Stimulated activated naive CD8-positive, alpha-beta T cell treated with anti-CD3 and anti-CD28 coated beads, Interleukin-15, amount 100 ng/mL, for 72 hours (primary cell): ENCODE results near the gene SH3RF3.

Experiments used
- ATAC-seq: fragments of 150-1000 bp; cut with Tn5 transposase; 2 replicates; pipeline ENCODE4 v1.10.0; 2021; ENCODE audit warnings: mild to moderate bottlenecking, moderate library complexity
- DNase-seq, 2 donors: peaks; one replicate each; pipeline ENCODE4 v3.0.0; 2021 to 2022
- H3K27ac Mint-ChIP-seq, 2 donors: one replicate each; pipeline ENCODE4 v1.8.0; 2022; ENCODE audit warnings: mild to moderate bottlenecking in 2 of 2, mixed read lengths in 2 of 2, moderate library complexity in 2 of 2
- H3K27me3 Mint-ChIP-seq: one replicate; pipeline ENCODE4 v1.8.0; 2022; ENCODE audit warnings: mixed read lengths
- H3K4me1 Mint-ChIP-seq: one replicate; pipeline ENCODE4 v1.8.0; 2022; ENCODE audit warnings: mild to moderate bottlenecking, mixed read lengths
- H3K4me3 Mint-ChIP-seq, 2 donors: one replicate each; pipeline ENCODE4 v1.8.0; 2022; ENCODE audit warnings: mild to moderate bottlenecking in 2 of 2, mixed read lengths in 2 of 2, moderate library complexity in 1 of 2
- H3K9me3 Mint-ChIP-seq, 2 donors: one replicate each; pipeline ENCODE4 v1.8.0; 2022; ENCODE audit warnings: mixed read lengths in 2 of 2

Gene SH3RF3

GRCh38 chr2:109231428-109231827 lies 102.4 kb downstream of the SH3RF3 start:
- Mint-ChIP-seq H3K27ac (no peak overlapping the region), H3K27me3 (no peaks in the 10 kb centered on the region), H3K4me3 (no peak overlapping the region), H3K9me3 (no peaks in the 10 kb centered on the region), H3K4me1 (peaks cover 23% of the 10 kb centered on the region)
- no peak for DNase-seq
- ATAC-seq = no peak

GRCh38 chr2:109231996-109232705 lies 103.1 kb downstream of the SH3RF3 start:
- ATAC-seq (no peak), DNase-seq (no peak)
- H3K27ac Mint-ChIP-seq = no peak overlapping the region
- H3K4me3 Mint-ChIP-seq = no peak overlapping the region
- peaks cover 28% of the 10 kb centered on the region for H3K4me1 Mint-ChIP-seq
- H3K9me3 Mint-ChIP-seq = peaks cover 0 to 5% of the 10 kb centered on the region in 2 donors
- H3K27me3 Mint-ChIP-seq = no peaks in the 10 kb centered on the region

- H3K4me3 Mint-ChIP-seq = no peak overlapping the region
- ATAC-seq (no peak), DNase-seq (no peak)
- H3K27ac Mint-ChIP-seq = no peak overlapping the region
- peaks cover 0 to 6% of the 10 kb centered on the region in 2 donors for H3K9me3 Mint-ChIP-seq
- peaks cover 28% of the 10 kb centered on the region for H3K4me1 Mint-ChIP-seq
- H3K27me3 Mint-ChIP-seq = no peaks in the 10 kb centered on the region
Observed at GRCh38 chr2:109232909-109233308, 103.9 kb downstream of the SH3RF3 start.

- Mint-ChIP-seq H3K4me1 (peaks cover 34% of the 10 kb centered on the region), H3K27ac (no peak overlapping the region), H3K4me3 (no peak overlapping the region), H3K27me3 (no peaks in the 10 kb centered on the region), H3K9me3 (peaks cover 0 to 6% of the 10 kb centered on the region in 2 donors)
- no peak for ATAC-seq
- no peak for DNase-seq
Observed at GRCh38 chr2:109233643-109234042, 104.6 kb downstream of the SH3RF3 start.

- peaks cover 0 to 6% of the 10 kb centered on the region in 2 donors for H3K9me3 Mint-ChIP-seq
- ATAC-seq (no peak), DNase-seq (no peak)
- H3K27ac Mint-ChIP-seq = no peak overlapping the region
- H3K4me3 Mint-ChIP-seq = no peak overlapping the region
- no peaks in the 10 kb centered on the region for H3K27me3 Mint-ChIP-seq
- peaks cover 40% of the 10 kb centered on the region for H3K4me1 Mint-ChIP-seq
Observed at GRCh38 chr2:109234355-109234754, 105.3 kb downstream of the SH3RF3 start.

- ATAC-seq = no peak
- H3K27me3 Mint-ChIP-seq = no peaks in the 10 kb centered on the region
- H3K4me3 Mint-ChIP-seq = no peak overlapping the region
- H3K4me1 Mint-ChIP-seq = peaks cover 34% of the 10 kb centered on the region
- no peak for DNase-seq
- H3K9me3 Mint-ChIP-seq = peaks cover 0 to 6% of the 10 kb centered on the region in 2 donors
- H3K27ac Mint-ChIP-seq = no peak overlapping the region
Observed at GRCh38 chr2:109236147-109236546, 107.1 kb downstream of the SH3RF3 start.

- Mint-ChIP-seq H3K9me3 (peaks cover 0 to 6% of the 10 kb centered on the region in 2 donors), H3K4me3 (no peak overlapping the region)
Observed at GRCh38 chr2:109237792-109238191, 108.8 kb downstream of the SH3RF3 start.

GRCh38 chr2:109238580-109238979 lies 109.6 kb downstream of the SH3RF3 start:
- Mint-ChIP-seq H3K4me3 (peak overlapping the region; percentile 41 to 45), H3K27ac (peak overlapping the region in 1 of 2 donors; percentile 92), H3K4me1 (peaks cover 30% of the 10 kb centered on the region), H3K9me3 (peaks cover 0 to 6% of the 10 kb centered on the region in 2 donors), H3K27me3 (no peaks in the 10 kb centered on the region)
- ATAC-seq (peak; percentile 99), DNase-seq (peak; percentile 27 to 74)

More at GRCh38 chr2:109237792-109238191, 108.8 kb downstream of the SH3RF3 start:
- DNase-seq (no peak), ATAC-seq (no peak)
- Mint-ChIP-seq H3K27ac (peak overlapping the region in 1 of 2 donors; percentile 48), H3K4me1 (peaks cover 30% of the 10 kb centered on the region), H3K27me3 (no peaks in the 10 kb centered on the region)

GRCh38 chr2:109239720-109240119 lies 110.7 kb downstream of the SH3RF3 start:
- no peak for ATAC-seq

GRCh38 chr2:109242210-109242653 lies 113.2 kb downstream of the SH3RF3 start:
- no peak overlapping the region for H3K27ac Mint-ChIP-seq
- H3K4me1 Mint-ChIP-seq = peaks cover 20% of the 10 kb centered on the region
- no peaks in the 10 kb centered on the region for H3K27me3 Mint-ChIP-seq
- no peaks in the 10 kb centered on the region for H3K9me3 Mint-ChIP-seq
- no peak for ATAC-seq
- no peak overlapping the region for H3K4me3 Mint-ChIP-seq
- no peak for DNase-seq

More at GRCh38 chr2:109239720-109240119, 110.7 kb downstream of the SH3RF3 start:
- no peak overlapping the region for H3K4me3 Mint-ChIP-seq
- no peak overlapping the region for H3K27ac Mint-ChIP-seq
- H3K4me1 Mint-ChIP-seq = peaks cover 30% of the 10 kb centered on the region
- no peak for DNase-seq
- peaks cover 0 to 6% of the 10 kb centered on the region in 2 donors for H3K9me3 Mint-ChIP-seq
- H3K27me3 Mint-ChIP-seq = no peaks in the 10 kb centered on the region

- Mint-ChIP-seq H3K27ac (no peak overlapping the region), H3K9me3 (no peaks in the 10 kb centered on the region), H3K27me3 (no peaks in the 10 kb centered on the region), H3K4me3 (no peak overlapping the region), H3K4me1 (peaks cover 20% of the 10 kb centered on the region)
- ATAC-seq (no peak), DNase-seq (no peak)
Observed at GRCh38 chr2:109242654-109243331, 113.8 kb downstream of the SH3RF3 start.

- DNase-seq (no peak), ATAC-seq (no peak)
- Mint-ChIP-seq H3K27me3 (no peaks in the 10 kb centered on the region), H3K4me1 (peaks cover 19% of the 10 kb centered on the region), H3K27ac (no peak overlapping the region), H3K9me3 (no peaks in the 10 kb centered on the region), H3K4me3 (no peak overlapping the region)
Observed at GRCh38 chr2:109243526-109244303, 114.7 kb downstream of the SH3RF3 start.

- Mint-ChIP-seq H3K4me3 (no peak overlapping the region), H3K27me3 (no peaks in the 10 kb centered on the region), H3K4me1 (peaks cover 18% of the 10 kb centered on the region), H3K9me3 (no peaks in the 10 kb centered on the region), H3K27ac (no peak overlapping the region)
- DNase-seq (no peak), ATAC-seq (no peak)
Observed at GRCh38 chr2:109244304-109244582, 115.2 kb downstream of the SH3RF3 start.

GRCh38 chr2:109244750-109245382 lies 115.9 kb downstream of the SH3RF3 start:
- H3K4me1 Mint-ChIP-seq = peaks cover 13% of the 10 kb centered on the region
- no peak overlapping the region for H3K4me3 Mint-ChIP-seq
- no peaks in the 10 kb centered on the region for H3K9me3 Mint-ChIP-seq
- ATAC-seq (no peak), DNase-seq (no peak)
- H3K27ac Mint-ChIP-seq = no peak overlapping the region
- no peaks in the 10 kb centered on the region for H3K27me3 Mint-ChIP-seq

GRCh38 chr2:109246176-109246575 lies 117.2 kb downstream of the SH3RF3 start:
- H3K4me3 Mint-ChIP-seq = no peak overlapping the region
- no peak overlapping the region for H3K27ac Mint-ChIP-seq
- DNase-seq = no peak
- no peaks in the 10 kb centered on the region for H3K9me3 Mint-ChIP-seq
- H3K4me1 Mint-ChIP-seq = peaks cover 13% of the 10 kb centered on the region
- no peaks in the 10 kb centered on the region for H3K27me3 Mint-ChIP-seq
- ATAC-seq = no peak
